ENCODE data around the gene TIAM1.

- TF ChIP-seq POLR2A (IDR thresholded peaks at IDR 0.05; ENCODE audit: low read depth): no peak
- TF ChIP-seq CTCF (IDR thresholded peaks at IDR 0.05): no peak
Observed at GRCh38 chr21:31243611-31244010, 100.5 kb downstream of the TIAM1 start.

All from esophagus muscularis mucosa (tissue), 3 donors.